K562 (cell line): ENCODE results near the gene PNKD.

Source experiments
- ATF2 ChIP-seq: sonication (generic); formaldehyde crosslinking; IDR thresholded peaks from 2 replicates; pipeline ENCODE4 v1.8.1; 2022; ENCODE audit warnings: missing genetic modification reagents
- ELF4 ChIP-seq: fragments of 450-650 bp; formaldehyde crosslinking; IDR thresholded peaks from 2 replicates; pipeline ENCODE4 v1.4.0; 2022; ENCODE audit warnings: missing genetic modification characterization
- HNRNPL ChIP-seq: fragments of 200-400 bp; formaldehyde crosslinking; IDR thresholded peaks from 2 replicates; pipeline ENCODE4 v1.6.1; 2017; ENCODE audit warnings: low read depth, mild to moderate bottlenecking, low read length
- MNT ChIP-seq, 2 experiments: fragments of 450-650 bp; conservative IDR thresholded peaks; 2 replicates each; pipeline ENCODE4 v1.6.1; 2017; ENCODE audit warnings: mild to moderate bottlenecking in 2 of 2, moderate library complexity in 2 of 2

- no peak for TF ChIP-seq ATF2 (CRISPR knock-in tag)
- TF ChIP-seq HNRNPL = no peak
- no peak for TF ChIP-seq ELF4 (CRISPR knock-in tag)
- TF ChIP-seq MNT (conservative IDR thresholded peaks at IDR 0.05) = no peak
Observed at GRCh38 chr2:218295029-218295428, 24.7 kb downstream of the PNKD start.
